Stimulated activated CD8-positive, alpha-beta memory T cell treated with anti-CD3 and anti-CD28 coated beads, Interleukin-2, amount 100 ng/mL, for 1 hour (primary cell): ENCODE results near the gene TRIM44.
"Not testable (repeated sequence)": the region's sequence is repeated elsewhere in the genome, so short reads cannot be mapped to it uniquely, and the experiment has no call there.

Experiments
- DNase-seq, 2 donors: peaks; one replicate each; pipeline ENCODE4 v3.0.0-alpha.2; 2020; ENCODE audit warnings: low read depth in 2 of 2

Gene TRIM44

DNA sequence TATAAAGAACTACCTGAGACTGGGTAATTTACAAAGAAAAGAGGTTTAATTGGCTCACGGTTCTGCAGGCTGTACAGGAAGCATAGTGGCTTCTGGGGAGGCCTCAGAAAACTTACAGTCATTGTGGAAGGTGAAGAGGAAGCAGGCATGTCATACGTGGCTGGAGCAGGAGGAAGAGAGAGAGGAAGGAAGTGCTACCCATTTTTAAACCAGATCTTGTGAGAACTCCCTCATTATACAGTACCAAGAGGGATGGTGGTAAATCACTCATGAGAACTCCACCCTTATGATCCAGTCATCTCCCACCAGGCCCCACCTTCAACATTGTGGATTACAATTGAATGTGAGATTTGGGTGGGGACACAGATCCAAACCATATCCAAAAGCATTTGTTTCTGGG lies 53.1 kb downstream of the TRIM44 start:
- not testable (repeated sequence) for DNase-seq

GRCh38 chr11:35717043-35717442 lies 54.5 kb downstream of the TRIM44 start:
- DNase-seq, result no peak

- no peak for DNase-seq
Observed at GRCh38 chr11:35717520-35717919, 54.9 kb downstream of the TRIM44 start.

GRCh38 chr11:35721651-35722282 lies 59.2 kb downstream of the TRIM44 start:
- no peak for DNase-seq

DNA sequence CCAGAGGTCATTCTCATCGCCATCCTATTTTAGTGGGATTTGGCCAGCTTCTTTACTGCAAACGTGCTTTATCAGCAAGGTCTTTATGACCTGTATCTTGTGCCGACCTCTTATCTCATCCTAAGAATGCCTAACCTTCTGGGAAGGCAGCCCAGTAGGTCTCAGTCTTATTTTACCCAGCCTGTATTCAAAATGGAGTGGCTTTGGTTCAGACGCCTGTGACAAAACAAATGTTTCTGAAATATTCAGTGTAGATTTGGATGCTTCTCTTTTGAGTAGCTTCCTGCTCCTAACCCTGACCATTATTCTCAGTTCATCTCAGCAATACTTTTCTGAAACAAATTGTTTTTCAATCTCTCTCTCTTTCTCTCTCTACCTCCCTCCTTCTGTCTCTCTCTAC lies 60.1 kb downstream of the TRIM44 start:
- DNase-seq, result no peak

- DNase-seq, result no peak
Observed at GRCh38 chr11:35723493-35723892, 60.9 kb downstream of the TRIM44 start.

DNA sequence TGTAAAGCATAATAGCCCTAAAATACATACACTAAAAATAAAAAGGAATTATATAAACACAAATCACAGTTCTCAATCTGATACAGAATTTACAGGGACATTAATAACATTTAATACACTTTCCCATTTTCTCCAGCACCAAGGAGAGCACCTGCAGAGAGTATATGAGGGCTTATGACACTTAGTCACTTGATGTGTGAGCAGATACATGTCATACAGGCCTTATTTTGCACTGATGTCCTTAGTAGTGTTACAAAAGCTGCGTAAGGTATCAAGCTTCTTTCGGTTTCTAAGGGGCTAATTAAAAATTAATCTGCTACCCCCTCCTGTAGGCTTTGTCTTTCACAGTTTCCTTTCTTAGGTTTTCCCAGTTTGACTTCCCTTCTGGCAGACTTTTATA lies 61.3 kb downstream of the TRIM44 start:
- DNase-seq, result no peak

- DNase-seq, result no peak
Observed at GRCh38 chr11:35725885-35726284, 63.3 kb downstream of the TRIM44 start.

GRCh38 chr11:35727140-35727539 lies 64.6 kb downstream of the TRIM44 start:
- no peak for DNase-seq

- no peak for DNase-seq
Observed at GRCh38 chr11:35730254-35730653, 67.7 kb downstream of the TRIM44 start.

DNA sequence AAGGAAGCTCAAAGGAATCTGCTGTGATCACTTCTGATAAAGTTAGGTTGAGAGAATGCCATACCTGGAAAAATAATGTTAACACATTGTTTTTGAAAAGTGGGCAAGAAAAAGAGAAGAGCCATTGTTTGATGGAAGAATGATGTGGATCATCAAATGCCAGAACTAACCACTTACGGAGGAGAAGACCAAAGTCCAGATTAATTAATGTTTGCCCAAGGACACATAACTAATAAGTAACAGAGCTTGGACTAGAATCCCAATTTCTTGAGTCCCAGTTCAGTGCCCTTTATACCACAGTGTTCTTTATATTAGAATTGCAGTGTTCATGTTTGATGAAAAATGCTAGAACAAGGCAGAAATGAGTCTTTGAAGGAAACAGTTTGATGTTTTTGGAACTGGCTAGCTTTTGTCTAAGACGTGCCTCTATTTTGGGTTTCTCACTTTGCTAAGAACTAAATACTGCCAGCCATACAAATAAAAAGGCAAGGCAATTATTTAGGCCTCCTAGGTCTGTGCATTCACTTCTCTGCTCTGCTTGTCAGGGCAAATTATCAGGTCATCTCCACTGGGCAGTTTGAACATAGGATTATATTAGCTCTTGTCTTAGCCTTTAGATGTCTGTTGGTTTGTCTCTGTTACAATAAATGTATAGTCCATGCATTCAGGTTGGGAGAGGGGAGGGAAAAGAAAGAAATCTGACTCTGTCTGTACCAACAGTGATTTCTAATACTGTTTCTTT lies 72.3 kb downstream of the TRIM44 start:
- no peak for DNase-seq

GRCh38 chr11:35735411-35735810 lies 72.8 kb downstream of the TRIM44 start:
- DNase-seq, result no peak

DNA sequence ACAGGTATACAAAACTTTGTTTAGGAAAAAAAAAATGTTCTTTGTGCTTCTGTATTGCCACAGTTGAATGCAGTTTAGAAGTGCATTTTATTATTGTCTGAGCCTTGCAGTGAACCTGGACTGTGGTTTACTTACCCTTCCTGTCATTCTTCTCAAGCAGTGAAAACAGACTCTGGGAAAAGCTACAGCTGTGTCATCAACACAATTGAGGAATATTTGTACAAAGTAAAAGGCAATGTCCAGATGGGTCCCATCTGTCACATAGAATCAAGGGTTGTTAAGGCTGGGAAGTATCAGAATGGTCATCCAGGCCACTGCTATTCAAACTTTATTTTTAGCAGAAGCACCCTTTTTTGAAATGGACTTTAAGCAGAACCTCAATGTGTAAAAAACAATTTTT lies 73.3 kb downstream of the TRIM44 start:
- no peak for DNase-seq

DNA sequence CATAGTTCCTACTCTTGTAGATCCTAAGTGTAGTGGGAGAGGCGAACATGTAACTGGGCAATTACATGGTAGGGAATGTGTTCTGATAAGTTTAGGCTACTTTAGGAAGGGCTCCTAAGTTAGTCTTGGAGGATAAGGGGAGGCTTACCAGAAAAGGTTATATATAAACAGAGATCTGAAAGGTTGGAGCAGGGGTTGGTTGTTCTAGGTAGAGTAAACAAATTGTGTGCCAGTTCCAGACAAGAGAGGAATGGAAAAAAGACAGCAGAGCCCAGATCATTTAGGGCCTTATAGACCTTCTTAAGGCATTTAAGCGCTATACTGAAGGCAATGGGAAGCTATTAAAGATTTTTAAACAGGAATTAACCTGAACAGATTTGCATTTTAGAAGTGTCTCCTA lies 74.4 kb downstream of the TRIM44 start:
- no peak for DNase-seq

DNA sequence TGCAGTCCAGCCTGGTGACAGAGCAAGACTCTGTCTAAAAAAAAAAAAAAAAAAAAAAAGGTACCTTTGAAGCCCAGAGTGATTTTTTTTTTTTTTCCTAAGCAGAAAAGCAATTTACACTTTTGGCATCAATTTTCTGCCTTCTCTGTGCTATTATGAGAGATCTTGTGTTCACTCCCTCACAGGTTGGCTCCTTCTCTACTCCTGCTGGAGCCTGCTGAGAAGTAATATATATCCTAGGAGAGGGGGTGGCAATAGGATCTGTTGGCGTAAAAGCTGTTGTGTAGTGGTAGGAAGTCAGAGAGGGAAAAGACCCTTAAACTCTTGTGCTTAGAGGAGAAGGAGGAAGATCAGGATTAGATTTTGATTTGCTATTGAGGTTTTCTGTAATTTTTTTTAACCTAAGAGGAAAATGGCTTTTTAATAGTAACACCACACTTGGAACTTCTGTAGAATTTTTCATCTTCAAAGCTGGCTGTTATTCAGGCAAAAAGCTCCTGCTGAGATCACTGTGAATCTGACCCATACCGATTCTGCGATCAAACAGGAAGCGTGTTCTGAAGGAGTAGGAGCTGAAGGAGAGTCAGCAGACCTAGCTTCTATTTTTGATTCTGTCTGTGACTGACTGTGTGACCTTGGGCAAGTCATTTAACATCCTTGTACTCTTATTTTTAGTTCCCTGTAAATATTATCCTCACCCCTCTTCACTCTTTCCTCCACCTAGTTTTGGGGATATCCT lies 77.7 kb downstream of the TRIM44 start:
- DNase-seq, result no peak

GRCh38 chr11:35742707-35743454 lies 80.3 kb downstream of the TRIM44 start:
- DNase-seq, result no peak

DNA sequence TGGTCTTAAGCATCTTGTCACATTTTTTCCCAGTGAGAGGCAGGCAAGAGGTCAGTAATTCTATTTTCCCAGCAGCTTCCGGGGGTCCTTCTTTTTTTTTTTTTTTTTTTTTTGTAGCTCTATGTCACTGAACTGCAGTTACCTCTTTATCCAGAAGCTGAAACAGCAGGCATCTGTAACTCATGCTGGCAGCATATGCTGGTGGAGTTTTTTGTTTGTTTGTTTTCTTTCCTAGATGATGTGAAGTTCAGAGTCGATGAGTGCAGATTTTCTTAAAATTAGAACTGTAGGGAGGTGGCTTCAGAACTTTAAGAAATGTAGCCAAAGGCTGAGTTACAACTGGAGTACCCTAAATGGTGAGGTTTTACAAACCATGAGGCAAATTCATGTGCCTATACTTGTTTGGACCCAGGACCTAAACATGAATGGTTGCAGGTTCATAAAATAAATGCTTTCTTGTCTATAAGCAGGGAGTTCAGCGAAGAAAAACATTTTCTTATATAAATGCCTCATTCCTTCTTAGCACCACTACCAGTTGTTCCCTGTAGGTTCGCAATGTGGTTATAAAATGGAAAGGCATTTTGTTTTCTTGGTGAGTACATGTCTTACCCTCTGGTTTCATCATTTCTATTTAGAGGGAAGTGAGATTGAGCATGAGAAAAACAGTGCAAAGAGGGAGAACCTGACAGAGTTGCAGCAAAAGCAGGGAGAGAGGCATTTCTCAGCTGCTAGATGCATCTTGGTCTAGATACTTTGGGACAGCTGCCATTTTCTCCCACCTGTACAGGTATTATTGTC lies 84.0 kb downstream of the TRIM44 start:
- DNase-seq, result no peak

DNA sequence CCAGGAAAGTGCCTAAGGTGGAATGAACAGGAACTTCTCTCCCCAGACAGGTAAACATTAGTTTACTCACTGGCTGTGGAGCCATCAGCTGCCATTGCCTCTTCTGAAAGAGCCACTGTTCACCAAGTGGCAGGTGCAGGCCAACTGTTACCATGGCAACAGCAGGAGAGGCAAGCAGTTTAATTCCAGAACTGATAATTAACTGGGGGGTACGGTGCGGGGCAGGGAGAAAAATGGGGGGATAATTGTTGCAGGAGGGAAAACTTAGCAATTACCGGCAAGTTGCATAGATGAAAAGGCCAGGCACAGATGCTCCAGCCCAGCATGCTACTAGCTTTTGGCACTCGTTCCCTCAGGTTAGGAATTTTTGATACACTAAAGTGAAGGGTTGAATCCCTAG lies 85.1 kb downstream of the TRIM44 start:
- DNase-seq, result no peak

GRCh38 chr11:35748644-35749043 lies 86.1 kb downstream of the TRIM44 start:
- no peak for DNase-seq

DNA sequence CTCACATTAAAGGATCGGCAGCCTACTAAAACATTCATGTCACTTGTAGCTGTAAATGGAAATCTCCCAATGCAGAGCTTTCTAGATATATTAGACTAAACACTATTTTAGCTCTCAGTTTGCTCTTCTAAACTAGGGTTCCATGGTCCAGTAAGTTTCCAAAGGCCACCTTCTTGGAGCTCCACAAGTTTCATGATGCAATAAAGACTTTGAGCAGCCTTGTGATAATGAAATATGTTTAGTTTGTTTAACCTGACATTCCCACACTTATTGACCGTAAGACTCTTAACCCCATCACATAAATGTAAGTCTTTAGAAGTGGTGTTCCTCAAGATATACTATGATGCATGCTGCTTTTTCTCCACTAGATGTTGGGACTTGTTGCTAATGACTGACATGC lies 87.7 kb downstream of the TRIM44 start:
- DNase-seq, result no peak

DNA sequence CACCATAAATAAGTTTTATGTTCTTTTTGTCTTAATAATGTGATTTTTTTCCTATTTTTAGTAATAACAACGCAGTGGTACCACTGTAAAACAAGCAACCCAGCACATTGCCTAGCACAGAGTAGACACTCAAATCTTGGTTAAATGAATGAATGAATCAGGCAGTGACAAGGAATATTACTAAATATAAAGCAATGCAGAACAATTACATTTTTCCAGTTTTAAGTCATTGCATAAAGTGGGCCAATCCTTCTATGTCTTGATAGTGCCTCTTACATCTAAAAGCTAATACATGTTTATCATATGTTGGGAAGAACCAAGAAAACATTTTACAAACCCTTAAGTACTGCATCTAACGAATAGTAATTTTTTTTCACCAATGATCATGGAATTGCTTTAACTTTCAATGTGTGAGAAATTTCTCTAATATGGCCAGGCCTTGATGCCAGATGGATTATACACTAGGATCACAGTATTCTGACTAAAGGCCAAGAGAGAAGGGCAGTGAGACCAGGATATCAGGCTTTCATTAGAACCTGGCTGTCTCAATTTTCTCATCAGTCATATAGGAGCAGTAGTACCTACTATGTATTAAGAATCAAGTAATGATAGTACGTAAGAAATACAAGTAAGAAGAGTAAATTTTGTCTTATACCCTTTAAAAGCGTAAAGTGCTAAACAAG lies 88.5 kb downstream of the TRIM44 start:
- no peak for DNase-seq
